ENCODE data around the gene CENPF. TPM values are rescaled to one million over a fixed set of nuclear protein-coding genes. Genes with fewer than 3 reads are reported as not detected.
A peak's percentile ranks its signal among the peaks of the same experiment; 100 is the strongest.

Gene CENPF
- total RNA-seq, 1 experiment from 2014 or later, result 113 TPM

GRCh38 chr1:214688891-214689290 lies 85.9 kb downstream of the CENPF start:
- Histone ChIP-seq H4K20me1 (ENCODE audit: control insufficient read depth, insufficient read depth, insufficient read length) (no peaks in the 10 kb centered on the region), H4K5ac (ENCODE audit: insufficient read length, low read depth, low read length) (no peak overlapping the region), H3K18ac (ENCODE audit: insufficient read length, low read depth, low read length) (no peak overlapping the region), H2BK20ac (ENCODE audit: low read depth, low read length, poor library complexity, severe bottlenecking) (no peak overlapping the region), H2AFZ (ENCODE audit: low read length) (no peak overlapping the region), H2AK5ac (ENCODE audit: insufficient read length, low read length) (no peak overlapping the region), H2BK15ac (ENCODE audit: low read depth, low read length) (no peak overlapping the region), H3K23me2 (ENCODE audit: insufficient read length, low read depth, low read length, poor library complexity, severe bottlenecking) (no peaks in the 10 kb centered on the region), H3K79me2 (ENCODE audit: insufficient read depth, low read length) (no peaks in the 10 kb centered on the region), H3K4me2 (ENCODE audit: insufficient read depth, insufficient read length, low read length) (no peak overlapping the region), H4K8ac (replicated peaks; ENCODE audit: insufficient read length, low read depth, low read length) (no peak overlapping the region), H3K4me1 (ENCODE audit: insufficient read depth, low read length) (peaks cover 2% of the 10 kb centered on the region; the same call in 1 of the 2 replicates), H3K9me3 (ENCODE audit: control insufficient read depth, low read depth, low read length) (no peaks in the 10 kb centered on the region), H3K9ac (ENCODE audit: extremely low read depth, insufficient read length, low read length) (no peak overlapping the region), H3K27ac (ENCODE audit: insufficient read length, low read depth, low read length) (no peak overlapping the region), H3K27me3 (ENCODE audit: insufficient read depth, low read length) (no peaks in the 10 kb centered on the region), H2BK5ac (ENCODE audit: insufficient read length, low read length) (no peak overlapping the region), H4K91ac (ENCODE audit: insufficient read length, low read depth, low read length) (no peak overlapping the region), H2BK12ac (ENCODE audit: insufficient read length, low read depth, low read length) (no peak overlapping the region), H3T11ph (ENCODE audit: low read length) (no peak overlapping the region), H2BK120ac (ENCODE audit: low read depth, low read length, poor library complexity, severe bottlenecking) (no peak overlapping the region), H3K4ac (ENCODE audit: low read depth, low read length) (no peak overlapping the region), H3K79me1 (ENCODE audit: insufficient read depth, low read depth, low read length, poor library complexity, severe bottlenecking) (no peaks in the 10 kb centered on the region), H3K56ac (ENCODE audit: insufficient read length, low read depth, low read length) (no peak overlapping the region), H3K23ac (ENCODE audit: insufficient read length, low read depth, low read length) (no peak overlapping the region), H3K14ac (ENCODE audit: insufficient read depth, low read length) (no peak overlapping the region)
- no peaks in the 10 kb centered on the region; the same call in 1 of the 2 replicates for H3K27me3 Mint-ChIP-seq (ENCODE audit: low read depth)
- no peaks in the 10 kb centered on the region for H3K36me3 Mint-ChIP-seq (ENCODE audit: insufficient read depth in 1 of 3, low read depth in 3 of 3)
- no peak for TF ChIP-seq CTCF (conservative IDR thresholded peaks at IDR 0.05)
- H3K4me3 Mint-ChIP-seq, result no peak overlapping the region
- no peaks in the 10 kb centered on the region for H3K9me3 Mint-ChIP-seq
- peaks cover 10 to 13% of the 10 kb centered on the region in 2 experiments for H3K4me1 Mint-ChIP-seq
- no peak for DNase-seq
- peak overlapping the region in 2 of 3 experiments; percentile 21 to 59; a peak in 2 of 7 replicates for H3K27ac Mint-ChIP-seq
- WGBS (ENCODE audit: extremely low coverage, insufficient read length, low lambda C conversion rate), result no CpG with 5 or more reads among the region's 3 CpGs

Measured in H9 (cell line).